WTC11 (cell line): ENCODE results near the gene GSS. TPM values are rescaled to one million over a fixed set of nuclear protein-coding genes. Genes with fewer than 3 reads are reported as not detected.

Source experiments
- ATAC-seq: fragments of 200-7000 bp; cut with Tn5 transposase; 2 replicates; pipeline ENCODE4 v1.10.0; 2021; ENCODE audit warnings: mild to moderate bottlenecking, moderate library complexity
- CTCF ChIA-PET: fragments of 300-600 bp; sonication (Branson Sonifier 250); formaldehyde crosslinking; loops from one replicate; lab custom pipeline; 2021; ENCODE audit warnings: antibody characterized with exemption; lab: Charles Lee
- POLR2A ChIA-PET: fragments of 350-600 bp; sonication (Branson Sonifier 250); formaldehyde crosslinking; loops from one replicate; lab custom pipeline; 2021; ENCODE audit warnings: antibody characterized with exemption; lab: Charles Lee
- DNase-seq: peaks from one replicate; pipeline ENCODE4 v3.0.0; 2021; ENCODE audit warnings: low spot score
- H3K27ac Mint-ChIP-seq: 2 replicates; pipeline ENCODE4 v1.8.0; 2021; ENCODE audit warnings: mixed read lengths
- H3K27me3 Mint-ChIP-seq: 2 replicates; pipeline ENCODE4 v1.8.0; 2021; ENCODE audit warnings: low read depth, mild to moderate bottlenecking, moderate library complexity, mixed read lengths
- H3K36me3 Mint-ChIP-seq: 2 replicates; pipeline ENCODE4 v1.8.0; 2021; ENCODE audit warnings: mixed read lengths
- H3K4me1 Mint-ChIP-seq: 2 replicates; pipeline ENCODE4 v1.8.0; 2022; ENCODE audit warnings: mixed read lengths
- H3K4me3 Mint-ChIP-seq: 2 replicates; pipeline ENCODE4 v1.8.0; 2021; ENCODE audit warnings: mild to moderate bottlenecking, moderate library complexity, mixed read lengths
- H3K9me3 Mint-ChIP-seq: 2 replicates; pipeline ENCODE4 v1.8.0; 2021; ENCODE audit warnings: mixed read lengths
- AFF4 ChIP-seq: sonication (generic); formaldehyde crosslinking; IDR thresholded peaks from 2 replicates; pipeline ENCODE4 v1.8.1; 2023; ENCODE audit warnings: mild to moderate bottlenecking, missing genetic modification reagents, borderline replicate concordance
- AR ChIP-seq: fragments of 250-450 bp; sonication (Bioruptor Pico); IDR thresholded peaks from 2 replicates; pipeline ENCODE4 v1.9.0; 2021; ENCODE audit warnings: mild to moderate bottlenecking
- CREB1 ChIP-seq: sonication (generic); formaldehyde crosslinking; IDR thresholded peaks from 2 replicates; pipeline ENCODE4 v1.8.0; 2023; ENCODE audit warnings: mild to moderate bottlenecking, missing genetic modification reagents
- CREM ChIP-seq: sonication (generic); formaldehyde crosslinking; IDR thresholded peaks from 2 replicates; pipeline ENCODE4 v1.8.1; 2022; ENCODE audit warnings: mild to moderate bottlenecking, missing genetic modification reagents, moderate library complexity
- E2F1 ChIP-seq: sonication (generic); formaldehyde crosslinking; IDR thresholded peaks from 2 replicates; pipeline ENCODE4 v1.8.0; 2022; ENCODE audit warnings: mild to moderate bottlenecking, missing genetic modification reagents
- ERG ChIP-seq: fragments of 250-450 bp; sonication (Bioruptor Pico); IDR thresholded peaks from 2 replicates; pipeline ENCODE4 v1.8.0; 2021; ENCODE audit warnings: mild to moderate bottlenecking
- ESRRA ChIP-seq: sonication (generic); formaldehyde crosslinking; IDR thresholded peaks from 2 replicates; pipeline ENCODE4 v1.8.1; 2022; ENCODE audit warnings: mild to moderate bottlenecking, missing genetic modification reagents, borderline replicate concordance
- FOXJ3 ChIP-seq: sonication (generic); formaldehyde crosslinking; IDR thresholded peaks from 2 replicates; pipeline ENCODE4 v1.9.0; 2021; ENCODE audit warnings: missing genetic modification reagents, mild to moderate bottlenecking, borderline replicate concordance
- FOXP1 ChIP-seq: sonication (generic); formaldehyde crosslinking; IDR thresholded peaks from 2 replicates; pipeline ENCODE4 v1.8.0; 2022; ENCODE audit warnings: missing genetic modification reagents, mild to moderate bottlenecking, moderate library complexity, borderline replicate concordance
- GRHL2 ChIP-seq: fragments of 250-450 bp; sonication (Bioruptor Pico); IDR thresholded peaks from 2 replicates; pipeline ENCODE4 v1.8.0; 2022; ENCODE audit warnings: mild to moderate bottlenecking, moderate library complexity; ENCODE audit not compliant: insufficient replicate concordance, severe bottlenecking
- GTF2I ChIP-seq: fragments of 250-450 bp; sonication (Bioruptor Pico); conservative IDR thresholded peaks from 2 replicates; pipeline ENCODE4 v1.4.0; 2021; ENCODE audit warnings: mild to moderate bottlenecking
- JUN ChIP-seq: sonication (generic); formaldehyde crosslinking; IDR thresholded peaks from 2 replicates; pipeline ENCODE4 v1.8.0; 2023; ENCODE audit warnings: mild to moderate bottlenecking, missing genetic modification reagents
- MXD4 ChIP-seq: fragments of 250-450 bp; sonication (Bioruptor Pico); IDR thresholded peaks from 2 replicates; pipeline ENCODE4 v1.8.0; 2021; ENCODE audit warnings: mild to moderate bottlenecking, moderate library complexity, borderline replicate concordance
- PRDM15 ChIP-seq: sonication (generic); formaldehyde crosslinking; IDR thresholded peaks from 2 replicates; pipeline ENCODE4 v1.8.0; 2022; ENCODE audit warnings: missing genetic modification reagents
- RORB ChIP-seq: fragments of 250-450 bp; sonication (Bioruptor Pico); IDR thresholded peaks from 2 replicates; pipeline ENCODE4 v1.9.0; 2021; ENCODE audit warnings: mild to moderate bottlenecking
- TEAD4 ChIP-seq: sonication (generic); formaldehyde crosslinking; IDR thresholded peaks from 2 replicates; pipeline ENCODE4 v1.8.0; 2022; ENCODE audit warnings: mild to moderate bottlenecking, missing genetic modification reagents
- USF2 ChIP-seq: sonication (generic); formaldehyde crosslinking; IDR thresholded peaks from 2 replicates; pipeline ENCODE4 v1.8.1; 2023; ENCODE audit warnings: mild to moderate bottlenecking, missing genetic modification reagents, moderate library complexity
- ZBTB21 ChIP-seq: sonication (generic); formaldehyde crosslinking; IDR thresholded peaks from 2 replicates; pipeline ENCODE4 v1.8.1; 2023; ENCODE audit warnings: mild to moderate bottlenecking, missing genetic modification reagents, borderline replicate concordance
- total RNA-seq: library from RNA; stranded (reverse); gene quantifications from 3 replicates; pipeline ENCODE4 v1.2.3, GENCODE V29; 2021

Gene GSS
- total RNA-seq, 1 experiment from 2014 or later, result 47.3 TPM

- TF ChIP-seq ZBTB21 (CRISPR knock-in tag) (no peak), RORB (CRISPR knock-in tag) (no peak)
Observed at GRCh38 chr20:34989118-34989517, 33.5 kb upstream of the GSS start (continued).

GRCh38 chr20:34988191-34988540 lies 32.6 kb upstream of the GSS start:
- POLR2A ChIA-PET, result no interaction called here
- no peaks in the 10 kb centered on the region for H3K36me3 Mint-ChIP-seq
- ATAC-seq, result no peak
- H3K27ac Mint-ChIP-seq, result no peak overlapping the region; the same call in 1 of the 2 replicates
- TF ChIP-seq AR (CRISPR knock-in tag) (no peak), CREB1 (CRISPR knock-in tag) (no peak), MXD4 (CRISPR knock-in tag) (no peak), CREM (no peak), GRHL2 (CRISPR knock-in tag) (no peak)
- TF ChIP-seq, all 79 proteins: peak for 0
- Mint-ChIP-seq H3K9me3 (no peaks in the 10 kb centered on the region), H3K4me3 (no peak overlapping the region), H3K27me3 (peaks cover 30% of the 10 kb centered on the region), H3K4me1 (peaks cover 20% of the 10 kb centered on the region)
- no peak for DNase-seq
- CTCF ChIA-PET, result interaction anchor here (1.6 kb wide), 1 partner anchor 13 kb away, joined by 6 read pairs; no protein-coding TSS in a partner anchor

- Mint-ChIP-seq H3K4me1 (peaks cover 25% of the 10 kb centered on the region), H3K27ac (no peak overlapping the region; the same call in 1 of the 2 replicates), H3K27me3 (peaks cover 37% of the 10 kb centered on the region), H3K36me3 (no peaks in the 10 kb centered on the region), H3K4me3 (no peak overlapping the region), H3K9me3 (no peaks in the 10 kb centered on the region)
- no peak for ATAC-seq
- CTCF ChIA-PET, result interaction anchor here (4.5 kb wide), 1 partner anchor 10 kb away, joined by 22 read pairs; no protein-coding TSS in a partner anchor
- POLR2A ChIA-PET, result no interaction called here
- DNase-seq, result no peak
- TF ChIP-seq ERG (CRISPR knock-in tag), result no peak
- TF ChIP-seq GTF2I (CRISPR knock-in tag), result no peak
- no peak for TF ChIP-seq FOXJ3 (CRISPR knock-in tag)
- no peak for TF ChIP-seq AFF4
- TF ChIP-seq PRDM15 (CRISPR knock-in tag), result no peak
- TF ChIP-seq FOXP1, result no peak
- no peak for TF ChIP-seq TEAD4
- no peak for TF ChIP-seq ESRRA
- no peak for TF ChIP-seq E2F1 (CRISPR knock-in tag)
- TF ChIP-seq JUN (CRISPR knock-in tag), result no peak
- TF ChIP-seq USF2, result no peak
Observed at GRCh38 chr20:34987288-34988190, 31.9 kb upstream of the GSS start.
